Fibroblast of lung (primary cell): ENCODE data around the gene RASSF5. TPM values are rescaled to one million over a fixed set of nuclear protein-coding genes. Genes with fewer than 3 reads are reported as not detected.

Experiments used
- DNase-seq, 2 donors: peaks; one replicate each; pipeline versions ENCODE4 v3.0.0 to v3.0.0-alpha.2; 2010; ENCODE audit warnings: low read depth in 2 of 2
- H2AFZ ChIP-seq: 2 replicates; pipeline ENCODE4 v1.5.1; 2012; ENCODE audit warnings: low read length, control low read depth, inconsistent platforms
- H3K27ac ChIP-seq: 2 replicates; pipeline ENCODE4 v1.5.1; 2011; ENCODE audit warnings: low read length, control low read depth; ENCODE audit not compliant: insufficient read depth
- H3K27me3 ChIP-seq: 2 replicates; pipeline ENCODE4 v1.5.1; 2011; ENCODE audit warnings: mild to moderate bottlenecking, low read length; ENCODE audit not compliant: control insufficient read depth, insufficient read depth
- H3K36me3 ChIP-seq: 2 replicates; pipeline ENCODE4 v1.5.1; 2011; ENCODE audit warnings: low read length; ENCODE audit not compliant: control insufficient read depth, insufficient read depth
- H3K4me1 ChIP-seq: 2 replicates; pipeline ENCODE4 v1.5.1; 2011; ENCODE audit warnings: low read length; ENCODE audit not compliant: control insufficient read depth, insufficient read depth; ENCODE audit errors: extremely low read depth
- H3K4me2 ChIP-seq: 2 replicates; pipeline ENCODE4 v1.5.1; 2011; ENCODE audit warnings: low read length, control low read depth; ENCODE audit not compliant: insufficient read depth; ENCODE audit errors: extremely low read depth
- H3K4me3 ChIP-seq, 4 experiments: fragments of 200-600 bp in 1 of 4; sonication (generic) in 1 of 4; replicated peaks in 1 of 4; 2 replicates each; pipeline ENCODE4 v1.5.1; 2011 to 2016; ENCODE audit warnings: low read length in 4 of 4, low read depth in 3 of 4, mild to moderate bottlenecking in 3 of 4, control low read depth in 2 of 4, inconsistent platforms in 1 of 4, mixed read lengths in 1 of 4; ENCODE audit not compliant: insufficient read depth in 1 of 4; ENCODE audit errors: control extremely low read depth in 1 of 4
- H3K79me2 ChIP-seq: 2 replicates; pipeline ENCODE4 v1.5.1; 2012; ENCODE audit warnings: mild to moderate bottlenecking, low read length, inconsistent platforms; ENCODE audit not compliant: control insufficient read depth, insufficient read depth
- H3K9ac ChIP-seq: 2 replicates; pipeline ENCODE4 v1.5.1; 2011; ENCODE audit warnings: mild to moderate bottlenecking, low read length, control low read depth; ENCODE audit not compliant: insufficient read depth
- H3K9me3 ChIP-seq: 2 replicates; pipeline ENCODE4 v1.5.1; 2012; ENCODE audit warnings: low read depth, low read length; ENCODE audit not compliant: control insufficient read depth, insufficient read depth
- H4K20me1 ChIP-seq: 2 replicates; pipeline ENCODE4 v1.5.1; 2011; ENCODE audit warnings: low read length; ENCODE audit not compliant: control insufficient read depth, insufficient read depth; ENCODE audit errors: extremely low read depth
- EZH2 ChIP-seq: IDR thresholded peaks from 2 replicates; pipeline ENCODE4 v1.5.1; 2012; ENCODE audit warnings: low read length, control low read depth, mild to moderate bottlenecking; ENCODE audit errors: missing control alignments
- polyA plus RNA-seq, 2 donors: library from polyadenylated mRNA; depleted of rRNA in 1 of 2; stranded (reverse) in 1 of 2; unstranded in 1 of 2; fragments of >200 nt; gene quantifications; 2 replicates each; pipeline ENCODE4 v1.2.1, GENCODE V29; 2011 to 2012; ENCODE audit warnings: missing spikeins in 1 of 2
- total RNA-seq: library from RNA; depleted of rRNA; stranded (reverse); fragments of >200 nt; gene quantifications from 2 replicates; pipeline ENCODE4 v1.2.1, GENCODE V29; 2014
- TF ChIP-seq, protein P1 (sequence below), 2 donors: IDR thresholded peaks in 1 of 2; conservative IDR thresholded peaks in 1 of 2; 1 replicate in 1 of 2; 2 replicates in 1 of 2; pipeline ENCODE4 v1.5.1; 2011 to 2012; ENCODE audit warnings: low read length in 2 of 2, control low read depth in 1 of 2, inconsistent platforms in 1 of 2, low read depth in 1 of 2, mild to moderate bottlenecking in 1 of 2

The RASSF5 gene
- total and polyA plus RNA-seq, 2 donors (not counting 1 experiment from before 2014, with no cell fraction given), result 1.3 to 3.0 TPM

DNA sequence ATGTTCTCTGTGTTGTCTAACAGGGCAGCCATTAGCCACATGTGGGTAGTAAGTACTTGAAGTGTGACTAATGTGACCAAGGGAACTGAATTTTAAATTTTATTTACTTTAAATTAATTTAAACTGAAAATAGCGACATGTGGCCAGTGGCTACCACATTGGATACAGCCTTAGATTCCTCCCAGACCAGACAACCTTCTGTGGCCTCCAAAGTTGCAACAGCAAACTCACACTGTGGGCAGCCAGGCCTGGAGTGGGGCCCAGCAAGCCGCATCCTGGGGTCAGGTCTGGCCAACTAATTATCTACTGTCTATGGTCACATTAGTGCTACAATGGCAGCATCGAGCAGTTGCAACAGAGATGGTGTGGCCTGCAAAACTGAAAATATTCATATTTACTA is 93.2 kb downstream of the RASSF5 start:
- Histone ChIP-seq H2AFZ (no peak overlapping the region), H3K27me3 (no peaks in the 10 kb centered on the region), H3K4me1 (no peaks in the 10 kb centered on the region), H3K4me2 (no peak overlapping the region), H3K36me3 (peaks cover 14% of the 10 kb centered on the region), H3K27ac (no peak overlapping the region), H3K9ac (no peak overlapping the region), H3K9me3 (no peaks in the 10 kb centered on the region), H3K4me3 (no peak overlapping the region), H4K20me1 (no peaks in the 10 kb centered on the region), H3K79me2 (no peaks in the 10 kb centered on the region)
- DNase-seq, result peak in 1 of 2 donors; percentile 64
- TF ChIP-seq EZH2, result no peak

DNA sequence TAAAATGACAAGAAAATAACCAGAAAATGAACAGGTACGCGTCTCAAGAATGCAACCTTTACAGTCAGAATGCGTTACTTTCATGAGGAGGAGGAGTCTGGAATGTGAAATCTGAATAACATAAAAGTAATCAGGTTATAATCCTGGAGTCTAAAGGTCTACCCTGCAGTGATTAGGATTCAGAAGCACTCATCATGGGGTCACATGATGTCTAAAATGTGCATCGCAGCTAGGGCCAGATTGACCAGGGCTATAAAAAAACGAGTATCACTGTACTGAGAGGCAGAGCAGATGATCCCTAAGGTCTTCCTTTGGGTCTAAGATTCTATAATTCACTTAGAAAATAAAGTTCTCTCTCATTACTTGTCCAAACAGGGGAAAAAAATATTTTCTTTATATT is 97.5 kb downstream of the RASSF5 start:
- no peak overlapping the region for H2AFZ ChIP-seq
- H3K9me3 ChIP-seq, result no peaks in the 10 kb centered on the region
- no peak overlapping the region for H3K4me3 ChIP-seq
- no peaks in the 10 kb centered on the region for H4K20me1 ChIP-seq
- no peaks in the 10 kb centered on the region for H3K4me1 ChIP-seq
- H3K4me2 ChIP-seq, result no peak overlapping the region
- no peak for TF ChIP-seq EZH2
- TF ChIP-seq, protein P1, sequence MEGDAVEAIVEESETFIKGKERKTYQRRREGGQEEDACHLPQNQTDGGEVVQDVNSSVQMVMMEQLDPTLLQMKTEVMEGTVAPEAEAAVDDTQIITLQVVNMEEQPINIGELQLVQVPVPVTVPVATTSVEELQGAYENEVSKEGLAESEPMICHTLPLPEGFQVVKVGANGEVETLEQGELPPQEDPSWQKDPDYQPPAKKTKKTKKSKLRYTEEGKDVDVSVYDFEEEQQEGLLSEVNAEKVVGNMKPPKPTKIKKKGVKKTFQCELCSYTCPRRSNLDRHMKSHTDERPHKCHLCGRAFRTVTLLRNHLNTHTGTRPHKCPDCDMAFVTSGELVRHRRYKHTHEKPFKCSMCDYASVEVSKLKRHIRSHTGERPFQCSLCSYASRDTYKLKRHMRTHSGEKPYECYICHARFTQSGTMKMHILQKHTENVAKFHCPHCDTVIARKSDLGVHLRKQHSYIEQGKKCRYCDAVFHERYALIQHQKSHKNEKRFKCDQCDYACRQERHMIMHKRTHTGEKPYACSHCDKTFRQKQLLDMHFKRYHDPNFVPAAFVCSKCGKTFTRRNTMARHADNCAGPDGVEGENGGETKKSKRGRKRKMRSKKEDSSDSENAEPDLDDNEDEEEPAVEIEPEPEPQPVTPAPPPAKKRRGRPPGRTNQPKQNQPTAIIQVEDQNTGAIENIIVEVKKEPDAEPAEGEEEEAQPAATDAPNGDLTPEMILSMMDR (conservative IDR thresholded peaks at IDR 0.05 in 1 of 2, IDR thresholded peaks at IDR 0.05 in 1 of 2; ENCODE audit: low read depth in 1 of 2, low read length in 2 of 2), result no peak
- peaks cover 12% of the 10 kb centered on the region for H3K36me3 ChIP-seq
- no peak overlapping the region for H3K27ac ChIP-seq
- H3K27me3 ChIP-seq, result no peaks in the 10 kb centered on the region
- H3K79me2 ChIP-seq, result no peaks in the 10 kb centered on the region
- DNase-seq, result no peak
- no peak overlapping the region for H3K9ac ChIP-seq

DNA sequence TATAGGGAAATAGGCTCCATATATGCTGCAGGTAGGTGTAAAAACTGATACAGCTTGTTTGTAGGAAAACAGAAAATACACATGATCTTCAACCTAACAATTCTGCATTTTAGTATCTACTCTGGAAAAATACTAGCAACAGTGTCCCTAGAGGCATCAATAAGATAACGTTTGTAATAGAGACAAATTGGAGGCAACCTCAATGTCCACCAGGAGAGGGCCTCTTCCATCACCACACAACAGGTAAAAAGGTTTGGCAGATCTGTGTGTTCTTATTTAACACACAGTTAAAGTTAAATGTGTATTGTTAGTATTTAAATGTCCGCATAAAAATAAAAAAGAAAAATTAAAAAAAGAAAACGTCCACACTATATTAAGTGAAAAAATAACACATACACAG is 99.5 kb downstream of the RASSF5 start:
- H3K4me2 ChIP-seq, result no peak overlapping the region
- no peak overlapping the region for H3K27ac ChIP-seq
- peak in 1 of 2 donors; percentile 32 for DNase-seq
- H3K4me3 ChIP-seq, result no peak overlapping the region
- H3K79me2 ChIP-seq, result peaks cover 7% of the 10 kb centered on the region
- peaks cover 2% of the 10 kb centered on the region for H3K4me1 ChIP-seq
- H3K9ac ChIP-seq, result no peak overlapping the region
- H4K20me1 ChIP-seq, result no peaks in the 10 kb centered on the region
- no peaks in the 10 kb centered on the region for H3K27me3 ChIP-seq
- peaks cover 10% of the 10 kb centered on the region for H3K36me3 ChIP-seq
- no peak for TF ChIP-seq EZH2
- TF ChIP-seq, protein P1 (conservative IDR thresholded peaks at IDR 0.05 in 1 of 2, IDR thresholded peaks at IDR 0.05 in 1 of 2; ENCODE audit: low read depth in 1 of 2, low read length in 2 of 2), result peak; percentile 34 to 51
- no peaks in the 10 kb centered on the region for H3K9me3 ChIP-seq
- H2AFZ ChIP-seq, result no peak overlapping the region
